Measurements from ENCODE around the gene U2AF1L4.

GRCh38 chr19:35715355-35715809, 29.8 kb downstream of the U2AF1L4 start:
- no peak; the same call in none of the 2 replicates for TF ChIP-seq POLR2AphosphoS5 (IDR thresholded peaks at IDR 0.05; ENCODE audit: low read depth, low read length)
- no peak for TF ChIP-seq POLR2A (IDR thresholded peaks at IDR 0.05; ENCODE audit: low read depth, low read length)

All from GM12892 (cell line).